Uterus (tissue), 2 donors: ENCODE data around the gene GCDH.

Experiments
- POLR2A ChIP-seq, 2 donors: fragments of 450-650 bp; IDR thresholded peaks; one replicate each; pipeline ENCODE4 v1.6.1; 2016; ENCODE audit warnings: antibody characterized with exemption in 2 of 2, mild to moderate bottlenecking in 1 of 2, moderate library complexity in 1 of 2
- TF ChIP-seq, protein P1 (sequence below), 4 experiments: fragments of 200-600 bp in 2 of 4; fragments of 450-650 bp in 2 of 4; sonication (generic) in 2 of 4; IDR thresholded peaks; one replicate each; pipeline ENCODE4 v1.5.1; 2016 to 2019; ENCODE audit warnings: antibody characterized with exemption in 4 of 4, mild to moderate bottlenecking in 2 of 4, moderate library complexity in 1 of 4

DNA sequence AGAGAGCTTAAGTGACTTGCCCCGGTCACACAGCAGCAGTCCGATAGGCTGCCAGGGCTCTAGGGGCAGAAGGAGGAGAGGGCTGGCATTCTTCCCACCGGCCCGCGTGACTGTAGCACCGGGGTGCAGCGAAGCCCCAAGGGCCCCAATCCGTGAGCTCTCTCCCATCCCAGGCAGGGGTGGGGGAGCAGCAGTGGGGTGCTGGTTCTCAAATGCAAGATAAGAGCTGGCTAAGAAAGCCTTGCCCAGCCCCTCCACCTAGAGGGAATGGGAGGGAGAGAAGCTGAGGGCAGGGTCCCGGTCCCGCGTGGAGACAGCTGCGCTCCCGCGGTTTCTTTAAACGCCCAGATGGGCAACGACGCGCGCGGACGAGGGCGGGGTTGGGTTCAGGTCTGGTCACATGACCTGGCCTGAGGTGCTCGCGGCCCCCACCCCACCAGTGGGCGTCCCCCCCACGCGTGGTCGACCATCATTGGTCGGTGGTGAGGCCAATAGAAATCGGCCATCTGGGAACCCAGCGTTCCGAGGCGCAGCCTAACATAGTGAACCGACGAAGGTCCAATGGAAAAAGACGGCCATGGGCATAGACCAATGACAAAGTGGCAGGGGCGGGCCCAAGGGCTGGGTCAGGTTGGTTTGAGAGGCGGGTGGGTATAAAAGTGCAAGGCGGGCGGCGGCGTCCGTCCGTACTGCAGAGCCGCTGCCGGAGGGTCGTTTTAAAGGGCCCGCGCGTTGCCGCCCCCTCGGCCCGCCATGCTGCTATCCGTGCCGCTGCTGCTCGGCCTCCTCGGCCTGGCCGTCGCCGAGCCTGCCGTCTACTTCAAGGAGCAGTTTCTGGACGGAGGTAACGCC lies 47.2 kb downstream of the GCDH start, which contains the start of gene CALR:
- TF ChIP-seq, protein P1, sequence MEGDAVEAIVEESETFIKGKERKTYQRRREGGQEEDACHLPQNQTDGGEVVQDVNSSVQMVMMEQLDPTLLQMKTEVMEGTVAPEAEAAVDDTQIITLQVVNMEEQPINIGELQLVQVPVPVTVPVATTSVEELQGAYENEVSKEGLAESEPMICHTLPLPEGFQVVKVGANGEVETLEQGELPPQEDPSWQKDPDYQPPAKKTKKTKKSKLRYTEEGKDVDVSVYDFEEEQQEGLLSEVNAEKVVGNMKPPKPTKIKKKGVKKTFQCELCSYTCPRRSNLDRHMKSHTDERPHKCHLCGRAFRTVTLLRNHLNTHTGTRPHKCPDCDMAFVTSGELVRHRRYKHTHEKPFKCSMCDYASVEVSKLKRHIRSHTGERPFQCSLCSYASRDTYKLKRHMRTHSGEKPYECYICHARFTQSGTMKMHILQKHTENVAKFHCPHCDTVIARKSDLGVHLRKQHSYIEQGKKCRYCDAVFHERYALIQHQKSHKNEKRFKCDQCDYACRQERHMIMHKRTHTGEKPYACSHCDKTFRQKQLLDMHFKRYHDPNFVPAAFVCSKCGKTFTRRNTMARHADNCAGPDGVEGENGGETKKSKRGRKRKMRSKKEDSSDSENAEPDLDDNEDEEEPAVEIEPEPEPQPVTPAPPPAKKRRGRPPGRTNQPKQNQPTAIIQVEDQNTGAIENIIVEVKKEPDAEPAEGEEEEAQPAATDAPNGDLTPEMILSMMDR (IDR thresholded peaks at IDR 0.05): peak in 1 of 4 experiments; percentile 45
- TF ChIP-seq POLR2A (IDR thresholded peaks at IDR 0.05): peak; percentile 100
